ENCODE results near the gene AK5. TPM values are rescaled to one million over a fixed set of nuclear protein-coding genes. Genes with fewer than 3 reads are reported as not detected.

The AK5 gene
- total and polyA plus RNA-seq, 12 donors, result 0.25 to 1.7 (median 0.87) TPM

GRCh38 chr1:77375990-77376389, 94.2 kb downstream of the AK5 start:
- DNase-seq, result no peak
- 52 to 60% methylated on average over 4 of the region's 4 CpGs for WGBS, 2 donors

DNA sequence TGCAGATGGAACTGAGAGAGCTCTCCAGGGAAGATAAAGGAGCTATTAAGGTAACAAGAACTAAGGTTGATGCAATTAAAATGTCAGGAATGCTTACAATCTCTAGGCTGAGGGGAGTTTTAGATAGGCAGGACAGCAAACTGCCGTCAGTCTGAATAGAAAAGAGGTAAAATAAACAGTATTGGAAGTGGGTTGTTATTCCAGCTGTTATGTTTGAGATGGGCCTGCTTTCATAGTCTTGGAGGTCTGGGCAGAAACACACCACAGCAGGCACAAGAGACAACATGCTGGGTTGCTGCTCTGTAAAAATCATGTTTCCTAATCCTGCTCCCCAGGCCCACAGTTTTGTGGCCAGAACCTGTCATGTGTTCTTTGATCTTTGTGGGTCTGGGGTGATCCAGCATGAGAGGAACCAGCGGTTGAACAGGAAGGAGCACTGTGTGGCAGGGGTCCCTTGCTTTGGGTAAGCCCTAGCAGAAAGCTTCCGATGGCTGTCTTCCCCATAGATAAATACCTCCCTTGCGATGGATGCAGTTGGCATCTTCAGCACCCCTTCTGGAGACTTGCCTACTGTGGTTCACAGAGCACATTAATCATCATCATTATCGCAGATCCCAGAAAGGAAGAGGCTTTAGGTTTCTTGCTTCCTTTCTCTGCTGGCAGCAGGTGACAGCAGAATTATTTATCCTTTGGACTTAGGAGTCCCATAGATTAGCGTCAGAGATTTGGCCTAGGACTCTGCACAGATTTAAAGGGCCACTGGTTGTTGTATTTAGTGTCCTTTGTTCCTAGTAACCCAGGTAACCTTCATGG, 97.1 kb downstream of the AK5 start:
- ATAC-seq, result no peak
- Histone ChIP-seq H3K27ac (no peak overlapping the region), H3K9me3 (no peaks in the 10 kb centered on the region), H3K4me3 (no peak overlapping the region), H3K36me3 (no peaks in the 10 kb centered on the region), H3K27me3 (no peaks in the 10 kb centered on the region), H3K4me1 (no peaks in the 10 kb centered on the region)
- TF ChIP-seq, protein P1, sequence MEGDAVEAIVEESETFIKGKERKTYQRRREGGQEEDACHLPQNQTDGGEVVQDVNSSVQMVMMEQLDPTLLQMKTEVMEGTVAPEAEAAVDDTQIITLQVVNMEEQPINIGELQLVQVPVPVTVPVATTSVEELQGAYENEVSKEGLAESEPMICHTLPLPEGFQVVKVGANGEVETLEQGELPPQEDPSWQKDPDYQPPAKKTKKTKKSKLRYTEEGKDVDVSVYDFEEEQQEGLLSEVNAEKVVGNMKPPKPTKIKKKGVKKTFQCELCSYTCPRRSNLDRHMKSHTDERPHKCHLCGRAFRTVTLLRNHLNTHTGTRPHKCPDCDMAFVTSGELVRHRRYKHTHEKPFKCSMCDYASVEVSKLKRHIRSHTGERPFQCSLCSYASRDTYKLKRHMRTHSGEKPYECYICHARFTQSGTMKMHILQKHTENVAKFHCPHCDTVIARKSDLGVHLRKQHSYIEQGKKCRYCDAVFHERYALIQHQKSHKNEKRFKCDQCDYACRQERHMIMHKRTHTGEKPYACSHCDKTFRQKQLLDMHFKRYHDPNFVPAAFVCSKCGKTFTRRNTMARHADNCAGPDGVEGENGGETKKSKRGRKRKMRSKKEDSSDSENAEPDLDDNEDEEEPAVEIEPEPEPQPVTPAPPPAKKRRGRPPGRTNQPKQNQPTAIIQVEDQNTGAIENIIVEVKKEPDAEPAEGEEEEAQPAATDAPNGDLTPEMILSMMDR (IDR thresholded peaks at IDR 0.05), result no peak
- 31 to 59% methylated on average over 6 of the region's 6 CpGs for WGBS, 2 donors
- no peak for DNase-seq
- intact Hi-C loops (cut with DNase I), result no loop called here

More at GRCh38 chr1:77375990-77376389, 94.2 kb downstream of the AK5 start:
- H3K27ac ChIP-seq, result no peak overlapping the region
- H3K27me3 ChIP-seq, result no peaks in the 10 kb centered on the region
- no peaks in the 10 kb centered on the region for H3K36me3 ChIP-seq
- TF ChIP-seq, protein P1 (IDR thresholded peaks at IDR 0.05), result no peak
- no peak overlapping the region for H3K4me3 ChIP-seq
- intact Hi-C loops (cut with DNase I), result no loop called here
- no peak for ATAC-seq
- H3K4me1 ChIP-seq, result no peaks in the 10 kb centered on the region
- H3K9me3 ChIP-seq, result no peaks in the 10 kb centered on the region

- Histone ChIP-seq H3K4me1 (no peaks in the 10 kb centered on the region), H3K4me3 (no peak overlapping the region), H3K27ac (no peak overlapping the region), H3K36me3 (no peaks in the 10 kb centered on the region), H3K27me3 (no peaks in the 10 kb centered on the region), H3K9me3 (no peaks in the 10 kb centered on the region)
- no peak for ATAC-seq
- DNase-seq, result no peak
- intact Hi-C loops (cut with DNase I), result no loop called here
- 90 to 92% methylated on average over 3 of the region's 3 CpGs for WGBS, 2 donors
- TF ChIP-seq, protein P1 (IDR thresholded peaks at IDR 0.05), result no peak
Measured at GRCh38 chr1:77382366-77382765, 100.5 kb downstream of the AK5 start.

DNA sequence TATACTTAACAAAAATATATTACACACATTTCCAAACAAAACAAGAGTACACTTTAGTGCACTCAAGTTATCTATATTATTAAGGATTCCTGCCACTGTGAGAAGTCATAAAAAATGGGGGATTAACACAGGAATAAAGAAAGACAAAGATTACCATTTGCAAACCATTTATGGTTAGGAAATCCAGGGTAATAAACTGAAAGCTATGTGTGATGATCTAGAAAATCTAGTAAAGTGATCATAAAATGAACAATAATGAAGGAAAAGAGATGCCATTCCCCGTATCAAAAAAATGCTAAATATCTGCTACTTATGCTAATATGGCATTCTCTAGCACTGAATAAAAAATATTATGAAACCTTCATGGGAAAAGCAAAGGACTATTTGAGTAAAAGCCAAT, 101.4 kb downstream of the AK5 start:
- TF ChIP-seq, protein P1 (IDR thresholded peaks at IDR 0.05), result no peak
- DNase-seq, result no peak
- H3K27me3 ChIP-seq, result no peaks in the 10 kb centered on the region
- H3K4me1 ChIP-seq, result no peaks in the 10 kb centered on the region
- no peak for ATAC-seq
- no peaks in the 10 kb centered on the region for H3K36me3 ChIP-seq
- WGBS, 2 donors, result 87% methylated on average over 1 of the region's 1 CpG
- no peak overlapping the region for H3K27ac ChIP-seq
- no peak overlapping the region for H3K4me3 ChIP-seq
- no peaks in the 10 kb centered on the region for H3K9me3 ChIP-seq
- intact Hi-C loops (cut with DNase I), result no loop called here
